AG04449 (cell line): ENCODE measurements around the gene PCDHGB4.
"Not testable (repeated sequence)": the region's sequence is repeated elsewhere in the genome, so short reads cannot be mapped to it uniquely, and the experiment has no call there.

Experiments used
- CTCF ChIA-PET: fragments of 350-600 bp; formaldehyde crosslinking; extraction: SDS; loops from one replicate; lab custom pipeline; 2021; ENCODE audit warnings: antibody characterized with exemption; lab: Yijun Ruan, JAX
- POLR2A ChIA-PET: fragments of 400-600, 350-600 bp; formaldehyde crosslinking; extraction: SDS; loops from one replicate; lab custom pipeline; 2020; ENCODE audit warnings: antibody characterized with exemption, inconsistent platforms; lab: Yijun Ruan, JAX
- DNase-seq: peaks from one replicate; pipeline ENCODE4 v3.0.0-alpha.2; 2010; ENCODE audit warnings: low read depth, low spot score
- H3K4me3 ChIP-seq: 2 replicates; pipeline ENCODE4 v1.5.1; 2011; ENCODE audit warnings: low read depth, mild to moderate bottlenecking, control low read depth, low read length
- TF ChIP-seq, protein P1 (sequence below): IDR thresholded peaks from one replicate; pipeline ENCODE4 v1.5.1; 2011; ENCODE audit warnings: mild to moderate bottlenecking, moderate library complexity, low read length, control low read depth, inconsistent platforms; ENCODE audit not compliant: insufficient read depth; ENCODE audit errors: missing control alignments

PCDHGB4 gene

GRCh38 chr5:141373673-141374317, 13.7 kb upstream of the PCDHGB4 start, which contains the start of gene PCDHGA6:
PCDHGA6 (plus strand) TSS chr5:141373891; CDS start chr5:141374084, 193 bp downstream.
- ChIA-PET CTCF (interaction anchor here (0.6 to 4.9 kb wide), 20 partner anchors 9 to 218 kb away, joined by 3 to 51 read pairs (median 6); partner anchors contain the start of genes PCDHGA4, PCDHGA5, PCDHGA7 and PCDHGA8), POLR2A (no interaction called here)
- DNase-seq, result no peak
- TF ChIP-seq, protein P1, sequence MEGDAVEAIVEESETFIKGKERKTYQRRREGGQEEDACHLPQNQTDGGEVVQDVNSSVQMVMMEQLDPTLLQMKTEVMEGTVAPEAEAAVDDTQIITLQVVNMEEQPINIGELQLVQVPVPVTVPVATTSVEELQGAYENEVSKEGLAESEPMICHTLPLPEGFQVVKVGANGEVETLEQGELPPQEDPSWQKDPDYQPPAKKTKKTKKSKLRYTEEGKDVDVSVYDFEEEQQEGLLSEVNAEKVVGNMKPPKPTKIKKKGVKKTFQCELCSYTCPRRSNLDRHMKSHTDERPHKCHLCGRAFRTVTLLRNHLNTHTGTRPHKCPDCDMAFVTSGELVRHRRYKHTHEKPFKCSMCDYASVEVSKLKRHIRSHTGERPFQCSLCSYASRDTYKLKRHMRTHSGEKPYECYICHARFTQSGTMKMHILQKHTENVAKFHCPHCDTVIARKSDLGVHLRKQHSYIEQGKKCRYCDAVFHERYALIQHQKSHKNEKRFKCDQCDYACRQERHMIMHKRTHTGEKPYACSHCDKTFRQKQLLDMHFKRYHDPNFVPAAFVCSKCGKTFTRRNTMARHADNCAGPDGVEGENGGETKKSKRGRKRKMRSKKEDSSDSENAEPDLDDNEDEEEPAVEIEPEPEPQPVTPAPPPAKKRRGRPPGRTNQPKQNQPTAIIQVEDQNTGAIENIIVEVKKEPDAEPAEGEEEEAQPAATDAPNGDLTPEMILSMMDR, result no peak
- H3K4me3 ChIP-seq, result peak within 1 kb of the TSS; percentile 44

GRCh38 chr5:141374627-141375026, 12.9 kb upstream of the PCDHGB4 start:
- H3K4me3 ChIP-seq, result no peak overlapping the region
- DNase-seq, result no peak

DNA sequence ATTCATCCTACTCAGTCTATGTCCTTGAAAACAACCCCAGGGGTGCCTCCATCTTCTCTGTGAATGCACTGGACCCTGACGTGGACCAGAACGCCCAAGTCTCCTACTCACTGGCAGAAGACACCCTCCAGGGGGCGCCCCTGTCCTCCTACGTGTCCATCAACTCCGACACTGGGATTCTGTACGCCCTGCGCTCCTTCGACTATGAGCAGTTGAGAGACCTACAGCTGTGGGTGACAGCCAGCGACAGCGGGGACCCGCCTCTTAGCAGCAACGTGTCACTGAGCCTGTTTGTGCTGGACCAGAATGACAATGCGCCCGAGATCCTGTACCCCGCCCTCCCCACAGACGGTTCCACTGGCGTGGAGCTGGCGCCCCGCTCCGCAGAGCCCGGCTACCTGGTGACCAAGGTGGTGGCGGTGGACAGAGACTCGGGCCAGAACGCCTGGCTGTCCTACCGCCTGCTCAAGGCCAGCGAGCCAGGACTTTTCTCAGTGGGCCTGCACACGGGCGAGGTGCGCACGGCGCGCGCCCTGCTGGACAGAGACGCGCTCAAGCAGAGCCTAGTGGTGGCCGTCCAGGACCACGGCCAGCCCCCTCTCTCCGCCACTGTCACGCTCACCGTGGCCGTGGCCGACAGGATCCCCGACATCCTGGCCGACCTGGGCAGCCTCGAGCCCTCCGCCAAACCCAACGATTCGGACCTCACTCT, 11.9 kb upstream of the PCDHGB4 start:
- H3K4me3 ChIP-seq, DNase-seq, POLR2A ChIA-PET: not testable (repeated sequence)
- CTCF ChIA-PET, result interaction anchor here (1.0 to 4.9 kb wide), 10 partner anchors 11 to 192 kb away, joined by 3 to 51 read pairs (median 13); partner anchors contain the start of genes PCDHGA5, PCDHGA8, PCDHGA9 and PCDHGB4

More at GRCh38 chr5:141374627-141375026, 12.9 kb upstream of the PCDHGB4 start:
- POLR2A ChIA-PET, result no interaction called here
- TF ChIP-seq, protein P1, result no peak
- CTCF ChIA-PET, result interaction anchor here (0.6 to 4.9 kb wide), 21 partner anchors 10 to 218 kb away, joined by 3 to 51 read pairs (median 5); partner anchors contain the start of genes PCDHGA4, PCDHGA5, PCDHGA8 and PCDHGA9

GRCh38 chr5:141382469-141383294, 4.8 kb upstream of the PCDHGB4 start, which contains the start of gene PCDHGA7:
PCDHGA7 (plus strand) TSS chr5:141382742; CDS start chr5:141382900, 158 bp downstream.
- ChIA-PET CTCF (interaction anchor here (0.8 to 1.8 kb wide), 12 partner anchors 9 to 185 kb away, joined by 3 to 8 read pairs (median 4); partner anchors contain the start of genes PCDHGA11, PCDHGA5, PCDHGA6 and PCDHGB7), POLR2A (no interaction called here)
- peak within 1 kb of the TSS; percentile 59 for H3K4me3 ChIP-seq
- no peak for DNase-seq
- TF ChIP-seq, protein P1, result peak; percentile 35

- ChIA-PET POLR2A (no interaction called here), CTCF (interaction anchor here (0.8 to 1.8 kb wide), 12 partner anchors 9 to 184 kb away, joined by 3 to 8 read pairs (median 4); partner anchors contain the start of genes PCDHGA11, PCDHGA12, PCDHGA5 and PCDHGA6)
- DNase-seq, result no peak
- TF ChIP-seq, protein P1, result no peak
- peak overlapping the region; percentile 59 for H3K4me3 ChIP-seq
These were observed 4.2 kb upstream of the PCDHGB4 start for GRCh38 chr5:141383345-141383744.

- CTCF ChIA-PET, result interaction anchor here (4.1 kb wide), 1 partner anchor 174 kb away, joined by 24 read pairs; no protein-coding TSS in a partner anchor
- DNase-seq, result no peak
- TF ChIP-seq, protein P1, result no peak
- no peak overlapping the region for H3K4me3 ChIP-seq
- POLR2A ChIA-PET, result no interaction called here
These were observed 2.8 kb upstream of the PCDHGB4 start for GRCh38 chr5:141384471-141385267.
